GM10248 (cell line): Measurements from ENCODE around the gene TSNAX.

ENCODE experiments used
- CTCF ChIA-PET: fragments of 300-600 bp; sonication (Branson Sonifier 250); formaldehyde crosslinking; extraction: SDS; loops from one replicate; lab custom pipeline; 2021; ENCODE audit warnings: antibody characterized with exemption; lab: Yijun Ruan, JAX
- POLR2A ChIA-PET: fragments of 350-650 bp; sonication (Branson Sonifier 250); formaldehyde crosslinking; extraction: SDS; loops from one replicate; lab custom pipeline; 2020; ENCODE audit warnings: antibody characterized with exemption; lab: Yijun Ruan, JAX
- DNase-seq: peaks from one replicate; pipeline ENCODE4 v3.0.0; 2012; ENCODE audit errors: extremely low spot score
- CTCF ChIP-seq: IDR thresholded peaks from 2 replicates; pipeline ENCODE4 v1.5.1; 2012; ENCODE audit warnings: mild to moderate bottlenecking, low read depth; ENCODE audit errors: extremely low read depth, missing control alignments, control extremely low read depth

TSNAX gene

GRCh38 chr1:231601824-231602672 lies 73.6 kb downstream of the TSNAX start:
- no peak for TF ChIP-seq CTCF
- DNase-seq: no peak
- ChIA-PET CTCF (interaction anchor here (0.8 to 3.2 kb wide), 9 partner anchors 8 to 960 kb away, joined by 3 to 15 read pairs (median 3); partner anchors contain the start of gene COG2), POLR2A (no interaction called here)

- no peak for TF ChIP-seq CTCF
- ChIA-PET CTCF (interaction anchor here (0.9 to 3.2 kb wide), 7 partner anchors 8 to 961 kb away, joined by 3 to 15 read pairs (median 3); partner anchors contain the start of gene COG2), POLR2A (no interaction called here)
- no peak for DNase-seq
Measured at GRCh38 chr1:231602673-231602984, 74.2 kb downstream of the TSNAX start.

- DNase-seq: peak; percentile 40
- POLR2A ChIA-PET: no interaction called here
- peak; percentile 50 for TF ChIP-seq CTCF
- CTCF ChIA-PET: interaction anchor here (0.6 to 4.7 kb wide), 11 partner anchors 9 to 394 kb away, joined by 3 to 22 read pairs (median 4); partner anchors contain the start of gene SPRTN
Measured at GRCh38 chr1:231603598-231604275, 75.3 kb downstream of the TSNAX start.

GRCh38 chr1:231604276-231604621 lies 75.8 kb downstream of the TSNAX start:
- no peak for TF ChIP-seq CTCF
- ChIA-PET POLR2A (no interaction called here), CTCF (interaction anchor here (1.0 to 4.7 kb wide), 4 partner anchors 10 to 288 kb away, joined by 3 to 22 read pairs (median 9); no protein-coding TSS in a partner anchor)
- no peak for DNase-seq

GRCh38 chr1:231605149-231606100 lies 77.0 kb downstream of the TSNAX start:
- TF ChIP-seq CTCF: no peak
- CTCF ChIA-PET: interaction anchor here (0.9 to 4.7 kb wide), 8 partner anchors 11 to 295 kb away, joined by 3 to 22 read pairs (median 6); no protein-coding TSS in a partner anchor
- POLR2A ChIA-PET: no interaction called here
- DNase-seq: no peak

- no peak for TF ChIP-seq CTCF
- CTCF ChIA-PET: interaction anchor here (1.1 to 4.7 kb wide), 7 partner anchors 10 to 291 kb away, joined by 3 to 22 read pairs (median 7); no protein-coding TSS in a partner anchor
- DNase-seq: no peak
- POLR2A ChIA-PET: no interaction called here
Measured at GRCh38 chr1:231606712-231607111, 78.2 kb downstream of the TSNAX start.
